IPS-18a (cell line): ENCODE results near the gene AGA.

Experiments
- H3K27ac ChIP-seq: one replicate; pipeline ENCODE4 v1.5.1; 2013; ENCODE audit warnings: low read length
- H3K27me3 ChIP-seq: one replicate; pipeline ENCODE4 v1.6.1; 2013; ENCODE audit warnings: mild to moderate bottlenecking, low read length; ENCODE audit not compliant: control insufficient read depth, insufficient read depth
- H3K36me3 ChIP-seq: one replicate; pipeline ENCODE4 v1.6.1; 2013; ENCODE audit warnings: low read depth, low read length; ENCODE audit not compliant: control insufficient read depth
- H3K4me1 ChIP-seq: one replicate; pipeline ENCODE4 v1.6.1; 2013; ENCODE audit warnings: low read depth, low read length; ENCODE audit not compliant: control insufficient read depth
- H3K4me3 ChIP-seq: one replicate; pipeline ENCODE4 v1.5.1; 2013; ENCODE audit warnings: low read length
- H3K9ac ChIP-seq: one replicate; pipeline ENCODE4 v1.6.1; 2013; ENCODE audit warnings: mild to moderate bottlenecking, low read length, moderate library complexity
- H3K9me3 ChIP-seq: one replicate; pipeline ENCODE4 v1.6.1; 2013; ENCODE audit warnings: low read depth, low read length; ENCODE audit not compliant: control insufficient read depth

The AGA gene

GRCh38 chr4:177441803-177442622, at the start of gene AGA:
TSS of gene AGA (minus strand) at chr4:177442437. CDS start at chr4:177442375, 62 bp downstream.
- Histone ChIP-seq H3K27me3 (no peaks in the 10 kb centered on the region), H3K9ac (peak within 1 kb of the TSS; percentile 77), H3K4me3 (peak within 1 kb of the TSS; percentile 70), H3K9me3 (no peaks in the 10 kb centered on the region), H3K36me3 (no peaks in the 10 kb centered on the region), H3K27ac (peak within 1 kb of the TSS; percentile 82), H3K4me1 (peaks cover 18% of the 10 kb centered on the region)

DNA sequence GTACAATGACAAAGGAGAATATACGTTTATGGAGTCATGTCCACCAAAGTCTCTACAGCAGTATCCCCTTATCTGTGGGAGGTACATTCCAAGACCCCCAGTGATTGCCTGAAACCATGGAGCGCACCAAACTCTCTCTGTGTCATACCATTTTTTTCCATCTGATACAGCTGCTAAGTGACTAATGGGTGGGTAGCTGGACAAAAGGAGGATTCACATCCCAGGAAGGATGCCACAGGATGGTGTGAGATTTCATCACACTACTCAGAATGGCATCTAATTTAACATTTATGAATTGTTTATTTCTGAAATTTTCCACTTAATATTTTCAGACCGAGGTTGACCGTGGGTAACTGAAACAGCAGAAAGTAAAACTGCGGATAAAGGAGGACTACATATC, 49.8 kb upstream of the AGA start:
- Histone ChIP-seq H3K9ac (no peak overlapping the region), H3K36me3 (no peaks in the 10 kb centered on the region), H3K27me3 (no peaks in the 10 kb centered on the region), H3K4me3 (no peak overlapping the region), H3K9me3 (no peaks in the 10 kb centered on the region), H3K4me1 (no peaks in the 10 kb centered on the region), H3K27ac (no peak overlapping the region)

DNA sequence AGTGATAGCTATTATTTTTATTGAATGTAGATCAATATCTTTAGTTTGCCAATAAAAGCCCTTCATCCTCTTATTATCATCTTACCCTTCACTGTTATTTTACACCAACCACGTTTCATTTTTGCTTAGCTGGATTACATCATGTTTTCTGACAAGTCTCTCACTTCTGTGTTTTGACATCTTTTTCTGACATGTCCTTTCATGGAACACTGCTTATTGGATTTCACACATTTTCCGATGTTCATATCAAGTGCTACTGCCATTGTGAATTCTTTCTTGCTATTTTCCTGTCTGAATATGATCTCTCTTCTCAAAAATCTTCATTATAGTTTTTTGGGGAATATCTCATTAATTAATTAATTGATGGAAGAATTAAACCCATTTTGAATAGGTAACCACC, 48.5 kb upstream of the AGA start:
- no peaks in the 10 kb centered on the region for H3K36me3 ChIP-seq
- H3K27me3 ChIP-seq = no peaks in the 10 kb centered on the region
- no peak overlapping the region for H3K4me3 ChIP-seq
- H3K9me3 ChIP-seq = no peaks in the 10 kb centered on the region
- H3K4me1 ChIP-seq = no peaks in the 10 kb centered on the region
- no peak overlapping the region for H3K27ac ChIP-seq
- no peak overlapping the region for H3K9ac ChIP-seq

GRCh38 chr4:177489471-177490246, 47.4 kb upstream of the AGA start:
- Histone ChIP-seq H3K27me3 (no peaks in the 10 kb centered on the region), H3K4me1 (peaks cover 4% of the 10 kb centered on the region), H3K36me3 (no peaks in the 10 kb centered on the region), H3K9me3 (no peaks in the 10 kb centered on the region), H3K9ac (no peak overlapping the region), H3K27ac (no peak overlapping the region), H3K4me3 (no peak overlapping the region)

DNA sequence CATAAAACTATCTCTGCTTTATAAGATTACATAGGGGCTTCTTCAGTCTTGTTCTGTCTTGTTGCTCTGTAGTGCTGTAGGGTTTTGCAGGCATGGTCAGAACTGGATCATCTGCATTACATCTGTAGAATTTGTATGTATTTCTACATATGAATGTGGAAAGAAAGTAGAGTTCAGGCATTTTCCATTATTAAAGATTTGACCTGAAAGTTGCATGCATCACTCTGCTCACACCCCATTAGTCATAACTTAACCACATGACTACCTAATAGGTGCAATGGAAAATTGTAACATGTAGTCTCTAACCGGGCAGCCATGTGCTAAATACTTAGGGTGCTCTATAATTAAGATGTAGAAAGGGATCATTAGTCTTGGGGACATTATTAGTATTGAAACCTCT, 45.7 kb upstream of the AGA start:
- Histone ChIP-seq H3K4me1 (peaks cover 16% of the 10 kb centered on the region), H3K9ac (no peak overlapping the region), H3K27ac (no peak overlapping the region), H3K4me3 (no peak overlapping the region), H3K27me3 (no peaks in the 10 kb centered on the region), H3K36me3 (no peaks in the 10 kb centered on the region), H3K9me3 (no peaks in the 10 kb centered on the region)

- H3K27me3 ChIP-seq = no peaks in the 10 kb centered on the region
- no peaks in the 10 kb centered on the region for H3K9me3 ChIP-seq
- H3K27ac ChIP-seq = no peak overlapping the region
- no peak overlapping the region for H3K9ac ChIP-seq
- H3K36me3 ChIP-seq = no peaks in the 10 kb centered on the region
- H3K4me1 ChIP-seq = peaks cover 16% of the 10 kb centered on the region
- H3K4me3 ChIP-seq = no peak overlapping the region
Observed at GRCh38 chr4:177485528-177485927, 43.3 kb upstream of the AGA start.

DNA sequence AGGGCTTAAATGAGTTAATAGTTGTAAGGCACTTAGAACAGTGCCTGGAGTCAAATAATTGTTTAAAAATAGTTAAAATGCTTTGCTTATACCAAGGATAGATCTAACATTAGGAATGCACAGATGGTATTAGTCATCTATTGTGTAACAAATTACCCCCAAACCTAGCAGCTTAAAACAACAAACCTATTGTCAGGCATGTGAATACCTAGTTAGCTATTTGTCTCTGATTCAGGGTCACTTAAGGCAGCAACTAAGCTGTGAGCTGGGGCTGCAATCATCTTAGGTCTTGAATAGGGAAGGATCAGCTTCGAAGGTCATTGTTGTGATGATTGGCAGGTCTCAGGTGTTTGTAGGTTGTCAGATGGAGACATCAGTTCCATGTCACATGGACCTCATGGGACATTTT, 42.4 kb upstream of the AGA start:
- H3K9me3 ChIP-seq = no peaks in the 10 kb centered on the region
- peaks cover 16% of the 10 kb centered on the region for H3K4me1 ChIP-seq
- H3K27ac ChIP-seq = no peak overlapping the region
- H3K36me3 ChIP-seq = no peaks in the 10 kb centered on the region
- H3K27me3 ChIP-seq = no peaks in the 10 kb centered on the region
- no peak overlapping the region for H3K9ac ChIP-seq
- H3K4me3 ChIP-seq = no peak overlapping the region

- no peak overlapping the region for H3K4me3 ChIP-seq
- H3K4me1 ChIP-seq = peaks cover 16% of the 10 kb centered on the region
- no peaks in the 10 kb centered on the region for H3K36me3 ChIP-seq
- H3K9ac ChIP-seq = no peak overlapping the region
- no peaks in the 10 kb centered on the region for H3K27me3 ChIP-seq
- no peaks in the 10 kb centered on the region for H3K9me3 ChIP-seq
- H3K27ac ChIP-seq = no peak overlapping the region
Observed at GRCh38 chr4:177483760-177484159, 41.5 kb upstream of the AGA start.

DNA sequence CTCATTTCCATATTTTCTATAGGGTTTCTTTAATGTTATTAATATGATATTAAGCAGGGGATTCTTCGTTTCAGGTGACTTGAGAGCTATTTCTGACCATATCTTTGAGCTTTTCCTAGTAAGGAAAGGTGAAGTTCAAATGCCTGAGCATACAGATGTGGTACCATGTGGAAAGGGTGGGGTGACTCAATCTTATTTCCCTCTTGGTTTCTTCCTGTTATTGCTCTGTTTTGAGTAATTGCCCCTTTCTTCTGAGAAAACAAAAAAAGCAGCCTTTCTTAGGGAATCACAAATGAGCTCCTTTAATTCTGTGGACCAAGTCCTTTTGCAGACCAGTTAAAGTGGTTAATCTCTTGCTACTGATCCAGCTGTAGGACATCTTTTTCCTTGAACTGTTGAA, 41.0 kb upstream of the AGA start:
- Histone ChIP-seq H3K4me3 (no peak overlapping the region), H3K9me3 (no peaks in the 10 kb centered on the region), H3K9ac (no peak overlapping the region), H3K27me3 (no peaks in the 10 kb centered on the region), H3K36me3 (no peaks in the 10 kb centered on the region), H3K4me1 (peaks cover 16% of the 10 kb centered on the region), H3K27ac (no peak overlapping the region)

DNA sequence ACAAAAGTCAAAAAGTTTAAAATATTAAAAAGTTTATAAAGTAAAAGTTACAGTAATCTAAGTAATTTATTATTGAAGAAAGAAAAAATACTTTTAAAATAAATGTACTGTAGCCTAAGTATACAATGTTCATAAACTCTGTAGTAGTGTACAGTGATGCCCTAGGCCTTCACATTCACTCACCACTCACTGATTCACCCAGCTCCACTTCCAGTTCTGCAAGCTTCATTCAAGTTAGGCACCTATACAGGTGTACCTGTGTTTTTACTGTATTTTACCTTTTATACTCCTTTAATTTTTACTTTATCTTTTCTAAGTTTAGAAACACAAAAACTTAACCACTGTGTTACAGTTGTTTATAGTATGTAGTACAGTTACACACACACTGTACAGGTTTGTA, 40.1 kb upstream of the AGA start:
- Histone ChIP-seq H3K4me3 (no peak overlapping the region), H3K27me3 (no peaks in the 10 kb centered on the region), H3K36me3 (no peaks in the 10 kb centered on the region), H3K9ac (no peak overlapping the region), H3K9me3 (no peaks in the 10 kb centered on the region), H3K4me1 (peaks cover 16% of the 10 kb centered on the region), H3K27ac (no peak overlapping the region)

- Histone ChIP-seq H3K36me3 (no peaks in the 10 kb centered on the region), H3K9me3 (no peaks in the 10 kb centered on the region), H3K4me1 (peaks cover 16% of the 10 kb centered on the region), H3K9ac (no peak overlapping the region), H3K27ac (no peak overlapping the region), H3K4me3 (no peak overlapping the region), H3K27me3 (no peaks in the 10 kb centered on the region)
Observed at GRCh38 chr4:177480795-177481194, 38.6 kb upstream of the AGA start.
